Muscle layer of duodenum (tissue), 2 donors: ENCODE measurements around the gene RARB.

Experiments used
- H3K27ac ChIP-seq: one replicate; pipeline ENCODE4 v1.7.0; 2013; ENCODE audit warnings: mild to moderate bottlenecking, low read length
- H3K27me3 ChIP-seq: one replicate; pipeline ENCODE4 v1.7.0; 2013; ENCODE audit warnings: low read depth, mild to moderate bottlenecking, control low read depth, low read length
- H3K36me3 ChIP-seq, 2 donors: one replicate each; pipeline ENCODE4 v1.7.0; 2013; ENCODE audit warnings: low read length in 2 of 2, control low read depth in 1 of 2, mild to moderate bottlenecking in 1 of 2; ENCODE audit not compliant: insufficient read depth in 2 of 2, control insufficient read depth in 1 of 2
- H3K4me1 ChIP-seq, 2 donors: one replicate each; pipeline ENCODE4 v1.7.0; 2013; ENCODE audit warnings: low read length in 2 of 2, mild to moderate bottlenecking in 2 of 2, control low read depth in 1 of 2, moderate library complexity in 1 of 2; ENCODE audit not compliant: insufficient read depth in 2 of 2, control insufficient read depth in 1 of 2
- H3K4me3 ChIP-seq, 2 donors: one replicate each; pipeline ENCODE4 v1.7.0; 2013; ENCODE audit warnings: low read length in 2 of 2, low read depth in 1 of 2, mild to moderate bottlenecking in 1 of 2
- H3K9me3 ChIP-seq, 2 donors: one replicate each; pipeline ENCODE4 v1.7.0; 2013; ENCODE audit warnings: low read length in 2 of 2, control low read depth in 1 of 2, mild to moderate bottlenecking in 1 of 2; ENCODE audit not compliant: control insufficient read depth in 1 of 2
- donor health status: healthy.

The RARB gene

GRCh38 chr3:25476639-25477038 lies 48.6 kb downstream of the RARB start:
- H3K4me3 ChIP-seq = no peak overlapping the region
- H3K27me3 ChIP-seq = no peaks in the 10 kb centered on the region
- H3K36me3 ChIP-seq = no peaks in the 10 kb centered on the region
- H3K27ac ChIP-seq = no peak overlapping the region
- peaks cover 0 to 17% of the 10 kb centered on the region in 2 donors for H3K4me1 ChIP-seq
- H3K9me3 ChIP-seq = no peaks in the 10 kb centered on the region

- H3K36me3 ChIP-seq = no peaks in the 10 kb centered on the region
- H3K4me3 ChIP-seq = no peak overlapping the region
- no peaks in the 10 kb centered on the region for H3K9me3 ChIP-seq
- no peak overlapping the region for H3K27ac ChIP-seq
- peaks cover 0 to 15% of the 10 kb centered on the region in 2 donors for H3K4me1 ChIP-seq
- no peaks in the 10 kb centered on the region for H3K27me3 ChIP-seq
Measured at GRCh38 chr3:25478211-25478757, 50.2 kb downstream of the RARB start.

GRCh38 chr3:25478964-25479726 lies 51.1 kb downstream of the RARB start:
- Histone ChIP-seq H3K36me3 (no peaks in the 10 kb centered on the region), H3K9me3 (no peaks in the 10 kb centered on the region), H3K27ac (no peak overlapping the region), H3K4me1 (peaks cover 0 to 11% of the 10 kb centered on the region in 2 donors), H3K4me3 (no peak overlapping the region), H3K27me3 (no peaks in the 10 kb centered on the region)

- no peaks in the 10 kb centered on the region for H3K9me3 ChIP-seq
- H3K27ac ChIP-seq = no peak overlapping the region
- no peak overlapping the region for H3K4me3 ChIP-seq
- H3K4me1 ChIP-seq = peaks cover 0 to 11% of the 10 kb centered on the region in 2 donors
- no peaks in the 10 kb centered on the region for H3K36me3 ChIP-seq
- no peaks in the 10 kb centered on the region for H3K27me3 ChIP-seq
Measured at GRCh38 chr3:25479727-25480010, 51.6 kb downstream of the RARB start.

- Histone ChIP-seq H3K4me3 (no peak overlapping the region), H3K27me3 (no peaks in the 10 kb centered on the region), H3K4me1 (peaks cover 0 to 11% of the 10 kb centered on the region in 2 donors), H3K27ac (no peak overlapping the region), H3K36me3 (no peaks in the 10 kb centered on the region), H3K9me3 (no peaks in the 10 kb centered on the region)
Measured at GRCh38 chr3:25480811-25481210, 52.7 kb downstream of the RARB start.

GRCh38 chr3:25481386-25481785 lies 53.3 kb downstream of the RARB start:
- Histone ChIP-seq H3K9me3 (no peaks in the 10 kb centered on the region), H3K36me3 (no peaks in the 10 kb centered on the region), H3K27me3 (no peaks in the 10 kb centered on the region), H3K4me1 (peaks cover 0 to 9% of the 10 kb centered on the region in 2 donors), H3K4me3 (no peak overlapping the region), H3K27ac (no peak overlapping the region)

GRCh38 chr3:25483456-25483855 lies 55.4 kb downstream of the RARB start:
- Histone ChIP-seq H3K36me3 (no peaks in the 10 kb centered on the region), H3K27me3 (no peaks in the 10 kb centered on the region), H3K4me1 (no peaks in the 10 kb centered on the region), H3K27ac (no peak overlapping the region), H3K9me3 (no peaks in the 10 kb centered on the region), H3K4me3 (no peak overlapping the region)

- no peak overlapping the region for H3K4me3 ChIP-seq
- H3K36me3 ChIP-seq = no peaks in the 10 kb centered on the region
- H3K27ac ChIP-seq = no peak overlapping the region
- no peaks in the 10 kb centered on the region for H3K4me1 ChIP-seq
- H3K9me3 ChIP-seq = no peaks in the 10 kb centered on the region
- no peaks in the 10 kb centered on the region for H3K27me3 ChIP-seq
Measured at GRCh38 chr3:25485673-25486072, 57.6 kb downstream of the RARB start.

- H3K4me3 ChIP-seq = no peak overlapping the region
- H3K4me1 ChIP-seq = no peaks in the 10 kb centered on the region
- no peaks in the 10 kb centered on the region for H3K9me3 ChIP-seq
- H3K36me3 ChIP-seq = no peaks in the 10 kb centered on the region
- no peaks in the 10 kb centered on the region for H3K27me3 ChIP-seq
- no peak overlapping the region for H3K27ac ChIP-seq
Measured at GRCh38 chr3:25486932-25487331, 58.9 kb downstream of the RARB start.

GRCh38 chr3:25489858-25490593 lies 62.0 kb downstream of the RARB start:
- no peaks in the 10 kb centered on the region for H3K36me3 ChIP-seq
- peaks cover 7 to 8% of the 10 kb centered on the region in 2 donors for H3K9me3 ChIP-seq
- H3K4me3 ChIP-seq = no peak overlapping the region
- no peaks in the 10 kb centered on the region for H3K4me1 ChIP-seq
- H3K27ac ChIP-seq = no peak overlapping the region
- no peaks in the 10 kb centered on the region for H3K27me3 ChIP-seq

GRCh38 chr3:25493246-25493645 lies 65.2 kb downstream of the RARB start:
- Histone ChIP-seq H3K27ac (no peak overlapping the region), H3K4me1 (no peaks in the 10 kb centered on the region), H3K27me3 (no peaks in the 10 kb centered on the region), H3K9me3 (peaks cover 7 to 8% of the 10 kb centered on the region in 2 donors), H3K36me3 (no peaks in the 10 kb centered on the region), H3K4me3 (no peak overlapping the region)
